Measurements from ENCODE around the gene ZNF786. TPM values are rescaled to one million over a fixed set of nuclear protein-coding genes. Genes with fewer than 3 reads are reported as not detected.

The ZNF786 gene
- total RNA-seq, 2 donors from 2014 or later, result 3.1 to 3.7 TPM

DNA sequence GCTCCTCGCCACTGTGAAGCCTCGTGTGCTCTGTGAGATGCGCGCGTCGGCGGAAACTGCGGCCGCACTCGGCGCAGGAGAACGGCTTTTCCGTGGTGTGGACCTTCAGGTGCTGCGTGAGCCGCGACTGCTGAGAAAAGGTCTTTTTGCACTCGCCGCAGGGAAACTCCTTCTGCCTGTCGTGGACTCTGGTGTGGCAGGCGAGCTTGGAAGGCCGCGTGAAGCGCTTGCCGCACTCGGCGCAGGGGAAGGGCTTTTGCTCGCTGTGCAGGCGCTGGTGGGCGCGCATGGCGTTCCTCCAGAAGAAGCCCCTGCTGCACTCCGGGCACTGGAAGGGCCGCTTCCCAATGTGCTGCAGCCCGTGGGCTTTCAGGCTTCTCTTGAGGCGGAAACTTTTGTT lies 13.7 kb upstream of the ZNF786 start:
- no peak for DNase-seq (ENCODE audit: low spot score)
- Histone ChIP-seq H3K27ac (no peak overlapping the region), H3K9me3 (no peaks in the 10 kb centered on the region), H3K36me3 (no peaks in the 10 kb centered on the region), H3K4me3 (no peak overlapping the region), H3K27me3 (no peaks in the 10 kb centered on the region), H3K4me1 (no peaks in the 10 kb centered on the region)
- TF ChIP-seq, protein P1, sequence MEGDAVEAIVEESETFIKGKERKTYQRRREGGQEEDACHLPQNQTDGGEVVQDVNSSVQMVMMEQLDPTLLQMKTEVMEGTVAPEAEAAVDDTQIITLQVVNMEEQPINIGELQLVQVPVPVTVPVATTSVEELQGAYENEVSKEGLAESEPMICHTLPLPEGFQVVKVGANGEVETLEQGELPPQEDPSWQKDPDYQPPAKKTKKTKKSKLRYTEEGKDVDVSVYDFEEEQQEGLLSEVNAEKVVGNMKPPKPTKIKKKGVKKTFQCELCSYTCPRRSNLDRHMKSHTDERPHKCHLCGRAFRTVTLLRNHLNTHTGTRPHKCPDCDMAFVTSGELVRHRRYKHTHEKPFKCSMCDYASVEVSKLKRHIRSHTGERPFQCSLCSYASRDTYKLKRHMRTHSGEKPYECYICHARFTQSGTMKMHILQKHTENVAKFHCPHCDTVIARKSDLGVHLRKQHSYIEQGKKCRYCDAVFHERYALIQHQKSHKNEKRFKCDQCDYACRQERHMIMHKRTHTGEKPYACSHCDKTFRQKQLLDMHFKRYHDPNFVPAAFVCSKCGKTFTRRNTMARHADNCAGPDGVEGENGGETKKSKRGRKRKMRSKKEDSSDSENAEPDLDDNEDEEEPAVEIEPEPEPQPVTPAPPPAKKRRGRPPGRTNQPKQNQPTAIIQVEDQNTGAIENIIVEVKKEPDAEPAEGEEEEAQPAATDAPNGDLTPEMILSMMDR (IDR thresholded peaks at IDR 0.05), result no peak

DNA sequence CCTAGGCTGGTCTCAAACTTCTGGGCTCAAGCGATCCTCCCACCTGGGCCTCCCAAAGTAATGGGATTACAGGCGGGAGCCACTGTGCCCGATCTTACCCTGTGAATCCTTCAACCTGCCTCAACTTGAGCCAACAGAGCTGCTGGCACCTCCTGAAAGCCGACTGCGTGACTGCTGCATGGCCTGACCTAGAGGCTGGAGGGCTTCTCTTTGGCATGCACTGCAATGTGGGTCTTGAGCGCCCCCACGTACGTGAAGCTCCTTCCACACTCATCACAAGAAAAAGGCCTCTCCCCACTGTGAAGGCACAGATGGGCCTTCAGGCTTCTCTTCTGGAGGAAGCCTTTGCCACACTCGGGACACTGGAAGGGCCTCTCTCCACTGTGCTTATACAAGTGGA lies 12.9 kb upstream of the ZNF786 start:
- Histone ChIP-seq H3K27ac (no peak overlapping the region), H3K27me3 (no peaks in the 10 kb centered on the region), H3K4me3 (no peak overlapping the region), H3K36me3 (no peaks in the 10 kb centered on the region), H3K9me3 (no peaks in the 10 kb centered on the region), H3K4me1 (no peaks in the 10 kb centered on the region)
- DNase-seq (ENCODE audit: low spot score), result no peak
- TF ChIP-seq, protein P1 (IDR thresholded peaks at IDR 0.05), result no peak

DNA sequence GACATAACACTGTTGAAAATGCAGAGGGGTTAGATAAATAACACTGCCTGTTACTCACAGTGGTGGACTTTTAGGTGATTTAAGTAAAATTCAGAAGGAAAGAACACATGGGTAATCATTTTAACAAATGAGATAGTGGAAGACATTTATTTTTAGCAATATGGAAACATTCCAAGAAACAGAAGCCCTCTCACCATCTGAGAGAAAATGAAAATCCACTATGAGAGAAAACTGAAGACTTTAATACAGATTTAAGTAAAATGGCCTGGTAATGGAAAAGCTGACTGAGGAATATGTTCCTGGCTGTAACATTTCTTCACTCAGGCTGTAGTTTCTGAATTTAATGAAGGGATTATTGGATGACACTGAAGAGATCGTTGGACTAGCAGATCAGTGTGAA lies 12.1 kb upstream of the ZNF786 start:
- Histone ChIP-seq H3K36me3 (no peaks in the 10 kb centered on the region), H3K27ac (no peak overlapping the region), H3K27me3 (no peaks in the 10 kb centered on the region), H3K4me3 (no peak overlapping the region), H3K9me3 (no peaks in the 10 kb centered on the region), H3K4me1 (no peaks in the 10 kb centered on the region)
- DNase-seq (ENCODE audit: low spot score), result no peak
- TF ChIP-seq, protein P1 (IDR thresholded peaks at IDR 0.05), result no peak

DNA sequence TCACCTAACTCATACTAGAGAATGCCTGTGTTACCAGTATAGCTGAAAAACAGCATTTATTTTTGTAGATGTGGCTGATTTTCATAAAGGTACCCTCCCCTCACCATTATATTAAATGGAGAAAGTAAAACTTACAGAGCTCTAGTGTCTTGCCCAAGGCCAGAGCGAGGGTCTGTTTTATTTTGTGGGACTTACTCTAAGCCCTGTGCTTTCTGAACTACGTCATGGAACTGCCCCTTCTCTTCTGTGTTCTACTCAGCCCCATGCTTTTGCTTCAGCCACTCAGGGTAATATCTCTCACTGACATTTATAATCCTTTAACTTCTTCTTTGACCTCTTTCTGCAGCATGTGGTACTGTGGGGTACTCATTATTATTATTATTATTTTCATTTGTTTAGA lies 10.3 kb upstream of the ZNF786 start:
- no peaks in the 10 kb centered on the region for H3K27me3 ChIP-seq
- H3K27ac ChIP-seq, result no peak overlapping the region
- no peaks in the 10 kb centered on the region for H3K4me1 ChIP-seq
- no peak overlapping the region for H3K4me3 ChIP-seq
- DNase-seq (ENCODE audit: low spot score), result no peak
- TF ChIP-seq, protein P1 (IDR thresholded peaks at IDR 0.05), result no peak
- no peaks in the 10 kb centered on the region for H3K9me3 ChIP-seq
- H3K36me3 ChIP-seq, result no peaks in the 10 kb centered on the region

DNA sequence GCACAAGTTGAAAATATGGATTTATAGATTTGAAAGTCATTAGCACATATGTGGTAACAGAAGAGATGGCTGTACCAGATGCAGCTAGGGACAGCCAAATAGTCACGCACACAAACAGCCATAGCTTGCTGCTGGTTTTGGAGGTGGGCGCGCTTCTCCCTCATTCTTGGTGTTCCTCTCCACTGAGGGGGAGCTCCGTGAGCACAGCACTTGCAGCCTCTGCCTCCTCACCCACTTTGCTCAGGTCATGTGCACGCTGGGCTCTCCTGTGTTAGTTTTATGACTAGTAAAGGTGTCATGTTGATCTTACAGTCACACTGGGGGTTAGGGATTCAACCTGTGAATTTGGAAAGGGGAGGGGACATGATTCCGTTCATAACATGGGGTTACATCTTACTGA lies 8.5 kb upstream of the ZNF786 start:
- TF ChIP-seq, protein P1 (IDR thresholded peaks at IDR 0.05), result no peak
- Histone ChIP-seq H3K4me3 (no peak overlapping the region), H3K27ac (no peak overlapping the region), H3K9me3 (no peaks in the 10 kb centered on the region), H3K4me1 (no peaks in the 10 kb centered on the region), H3K36me3 (no peaks in the 10 kb centered on the region), H3K27me3 (no peaks in the 10 kb centered on the region)
- DNase-seq (ENCODE audit: low spot score), result no peak

DNA sequence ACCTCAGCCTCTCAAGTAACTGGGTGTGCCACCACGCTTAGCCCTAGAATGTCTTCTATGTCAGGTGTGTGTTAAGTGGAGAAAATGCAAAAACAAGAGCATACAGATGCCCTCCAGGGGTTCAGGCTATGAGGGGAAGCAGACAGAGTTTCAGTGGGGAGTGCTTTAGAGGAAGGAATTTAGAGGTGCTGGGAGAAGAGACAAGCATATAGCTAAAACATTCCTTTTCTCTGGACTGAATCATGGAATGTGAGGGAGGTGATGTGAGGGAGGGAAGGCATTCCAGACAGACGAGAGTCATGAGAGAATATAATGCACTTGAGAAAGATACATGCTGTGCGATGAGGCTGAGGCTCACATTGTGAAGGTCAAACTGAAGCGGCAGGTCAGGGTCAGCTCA lies 6.6 kb upstream of the ZNF786 start:
- H3K27ac ChIP-seq, result no peak overlapping the region
- TF ChIP-seq, protein P1 (IDR thresholded peaks at IDR 0.05), result no peak
- no peaks in the 10 kb centered on the region for H3K9me3 ChIP-seq
- no peaks in the 10 kb centered on the region for H3K36me3 ChIP-seq
- H3K4me1 ChIP-seq, result no peaks in the 10 kb centered on the region
- H3K4me3 ChIP-seq, result no peak overlapping the region
- no peak for DNase-seq (ENCODE audit: low spot score)
- H3K27me3 ChIP-seq, result no peaks in the 10 kb centered on the region
